ENCODE results near the gene MRPL52. TPM values are rescaled to one million over a fixed set of nuclear protein-coding genes. Genes with fewer than 3 reads are reported as not detected.
"Not testable (repeated sequence)": the region's sequence is repeated elsewhere in the genome, so short reads cannot be mapped to it uniquely, and the experiment has no call there.

The MRPL52 gene
- total RNA-seq, 1 experiment from 2014 or later: 100 TPM

DNA sequence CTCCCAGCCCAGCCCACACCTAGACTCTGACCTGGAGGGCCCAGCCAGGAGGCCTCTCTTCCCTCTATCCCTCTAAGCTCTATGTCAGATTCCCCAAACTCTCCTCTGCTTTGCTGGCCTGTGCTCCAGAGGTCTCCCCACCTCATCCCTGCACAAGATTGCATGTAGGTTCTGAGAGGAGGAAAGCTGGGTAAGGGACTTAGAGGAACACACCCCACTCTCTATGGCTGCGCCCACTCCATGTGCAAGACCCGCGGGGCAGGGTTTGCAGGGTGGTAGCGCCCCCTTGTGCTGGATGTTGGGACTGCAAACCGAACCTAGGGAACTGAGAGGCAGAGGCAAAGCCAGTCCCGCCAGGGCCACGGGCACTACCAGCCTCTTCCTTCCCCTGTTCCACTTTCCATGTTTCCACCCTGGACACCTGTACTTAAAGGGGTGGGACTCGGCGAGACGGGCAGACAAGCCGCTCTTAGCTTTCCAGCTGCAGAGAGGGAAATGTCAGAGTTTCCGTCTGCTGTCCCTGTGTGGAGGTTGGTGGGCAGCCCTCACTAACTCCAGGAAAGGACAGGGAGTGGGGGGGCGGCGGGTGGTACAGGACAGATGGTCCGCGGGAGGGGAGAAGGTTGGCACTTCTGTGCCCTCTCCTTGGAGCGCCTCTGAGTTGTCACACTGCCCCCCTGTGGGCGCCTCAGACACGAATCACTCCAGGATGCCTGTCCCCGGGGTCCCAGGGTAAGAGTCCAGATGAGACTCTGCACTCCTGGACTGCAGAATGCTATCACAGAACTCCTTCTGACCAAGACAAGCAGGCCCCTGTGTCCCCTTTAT is 23.5 kb downstream of the MRPL52 start:
- peak; percentile 83 for DNase-seq (ENCODE audit: low read depth)

DNA sequence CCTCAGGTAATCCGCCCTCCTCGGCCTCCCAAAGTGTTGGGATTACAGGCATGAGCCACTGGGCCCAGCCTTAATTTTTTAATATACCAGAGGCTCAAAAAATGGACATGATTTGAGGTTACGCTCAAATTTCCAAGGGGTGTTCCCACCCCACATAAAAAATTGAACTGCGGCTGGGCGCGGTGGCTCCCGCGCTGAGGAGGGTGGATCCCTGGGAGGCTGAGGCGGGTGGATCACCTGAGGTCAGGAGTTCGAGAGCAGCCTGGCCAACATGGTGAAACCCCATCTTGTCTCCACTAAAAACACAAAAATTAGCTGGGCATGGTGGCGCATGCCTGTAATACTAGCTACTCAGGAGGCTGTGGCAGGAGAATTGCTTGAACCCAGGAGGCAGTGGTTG is 24.6 kb downstream of the MRPL52 start:
- DNase-seq (ENCODE audit: low read depth): not testable (repeated sequence)

DNA sequence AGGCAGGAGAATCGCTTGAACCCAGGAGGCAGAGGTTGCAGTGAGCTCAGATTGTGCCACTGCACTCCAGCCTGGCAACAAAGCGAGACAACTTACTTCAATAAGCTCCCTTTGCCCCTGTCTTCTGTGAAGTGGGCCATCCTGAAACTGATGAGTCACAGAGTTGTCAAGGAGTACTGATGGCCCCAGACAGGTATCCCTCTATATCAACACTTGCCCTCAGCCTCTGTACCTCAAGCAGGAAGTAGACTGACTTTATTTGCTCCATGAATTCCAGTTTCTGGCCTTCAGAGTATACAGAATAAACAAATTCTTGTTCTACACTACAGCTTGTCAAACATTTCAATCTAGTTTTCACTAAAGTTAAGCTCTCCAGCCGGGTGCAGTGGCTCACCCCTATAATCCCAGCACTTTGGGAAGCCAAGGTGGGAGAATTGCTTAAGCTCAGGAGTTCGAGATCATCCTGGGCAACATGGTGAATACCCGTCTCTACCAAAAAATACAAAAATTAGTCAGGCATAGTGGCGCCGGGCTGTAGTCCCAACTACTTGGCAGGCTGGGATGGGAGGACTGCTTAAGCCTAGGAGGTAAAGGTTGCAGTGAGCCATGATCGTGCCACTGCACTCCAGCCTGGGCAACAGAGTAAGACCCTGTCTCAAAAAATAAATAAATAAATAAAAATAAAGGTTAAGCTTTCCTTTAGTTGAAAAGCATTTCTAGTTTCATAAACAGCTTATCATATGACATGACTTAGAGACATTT is 25.5 kb downstream of the MRPL52 start:
- no peak for DNase-seq (ENCODE audit: low read depth)

GRCh38 chr14:22856428-22856827 is 26.7 kb downstream of the MRPL52 start:
- DNase-seq (ENCODE audit: low read depth): no peak

DNA sequence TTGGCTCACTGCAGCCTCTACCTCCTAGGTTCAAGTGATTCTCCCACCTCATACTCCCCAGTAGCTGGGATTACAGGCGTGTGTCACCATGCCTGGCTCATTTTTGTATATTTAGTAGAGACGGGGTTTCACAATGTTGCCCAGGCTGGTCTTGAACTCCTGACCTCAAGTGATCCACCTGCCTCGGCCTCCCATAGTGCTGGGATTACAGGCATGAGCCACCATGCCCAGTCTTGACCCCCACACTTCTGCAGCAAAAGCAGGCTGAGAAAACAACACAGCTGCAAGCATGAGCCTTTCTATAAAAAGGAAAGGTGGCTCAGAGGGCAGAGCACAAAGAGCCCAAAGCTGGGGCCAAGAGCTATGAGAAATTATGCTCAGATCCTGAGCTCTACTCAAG is 30.7 kb downstream of the MRPL52 start:
- DNase-seq (ENCODE audit: low read depth): not testable (repeated sequence)

- DNase-seq (ENCODE audit: low read depth): no peak
Observed at GRCh38 chr14:22861651-22862050, 32.0 kb downstream of the MRPL52 start.

GRCh38 chr14:22864979-22865378 is 35.3 kb downstream of the MRPL52 start:
- no peak for DNase-seq (ENCODE audit: low read depth)

GRCh38 chr14:22865424-22866405 is 36.0 kb downstream of the MRPL52 start:
- DNase-seq (ENCODE audit: low read depth): no peak

GRCh38 chr14:22866874-22867273 is 37.2 kb downstream of the MRPL52 start:
- DNase-seq (ENCODE audit: low read depth): no peak

- peak; percentile 14 for DNase-seq (ENCODE audit: low read depth)
Observed at GRCh38 chr14:22870811-22871223, 41.1 kb downstream of the MRPL52 start.

DNA sequence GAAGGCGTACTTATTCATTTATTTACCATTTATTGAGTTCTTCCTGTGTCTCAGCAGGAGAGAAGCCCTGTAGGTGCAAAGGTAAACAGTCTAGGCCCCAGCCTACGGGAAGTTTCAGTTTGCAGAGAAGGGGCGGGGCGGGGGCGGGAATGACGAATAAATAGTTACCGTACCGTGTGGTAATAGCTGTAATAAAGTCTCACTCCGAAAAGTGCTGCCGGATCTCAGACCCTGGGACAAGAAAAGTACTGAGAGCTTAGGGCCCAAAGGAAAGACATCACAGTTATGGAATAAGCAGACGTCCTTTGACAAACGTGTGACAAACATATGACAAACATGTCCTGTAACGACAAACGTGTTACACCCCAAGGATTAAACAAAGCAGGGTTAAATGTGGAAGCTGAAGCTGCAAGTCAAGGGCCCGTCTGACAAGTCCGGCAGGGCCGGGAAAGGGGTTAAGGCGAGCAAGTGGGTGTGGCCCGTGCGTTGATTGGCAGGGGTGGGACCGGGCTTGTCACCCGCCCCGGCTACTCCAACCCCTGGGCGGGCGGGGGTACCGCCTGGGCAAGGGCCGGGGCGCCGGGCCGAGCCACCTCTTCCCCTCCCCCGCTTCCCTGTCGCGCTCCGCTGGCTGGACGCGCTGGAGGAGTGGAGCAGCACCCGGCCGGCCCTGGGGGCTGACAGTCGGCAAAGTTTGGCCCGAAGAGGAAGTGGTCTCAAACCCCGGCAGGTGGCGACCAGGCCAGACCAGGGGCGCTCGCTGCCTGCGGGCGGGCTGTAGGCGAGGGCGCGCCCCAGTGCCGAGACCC is 41.7 kb downstream of the MRPL52 start, which contains the start of gene LRP10:
TSS of gene LRP10 (plus strand) at position 517 of the 809 bp plus-strand sequence. CDS start 564 bp downstream, outside the sequence.
- peak; percentile 89 for DNase-seq (ENCODE audit: low read depth)

DNA sequence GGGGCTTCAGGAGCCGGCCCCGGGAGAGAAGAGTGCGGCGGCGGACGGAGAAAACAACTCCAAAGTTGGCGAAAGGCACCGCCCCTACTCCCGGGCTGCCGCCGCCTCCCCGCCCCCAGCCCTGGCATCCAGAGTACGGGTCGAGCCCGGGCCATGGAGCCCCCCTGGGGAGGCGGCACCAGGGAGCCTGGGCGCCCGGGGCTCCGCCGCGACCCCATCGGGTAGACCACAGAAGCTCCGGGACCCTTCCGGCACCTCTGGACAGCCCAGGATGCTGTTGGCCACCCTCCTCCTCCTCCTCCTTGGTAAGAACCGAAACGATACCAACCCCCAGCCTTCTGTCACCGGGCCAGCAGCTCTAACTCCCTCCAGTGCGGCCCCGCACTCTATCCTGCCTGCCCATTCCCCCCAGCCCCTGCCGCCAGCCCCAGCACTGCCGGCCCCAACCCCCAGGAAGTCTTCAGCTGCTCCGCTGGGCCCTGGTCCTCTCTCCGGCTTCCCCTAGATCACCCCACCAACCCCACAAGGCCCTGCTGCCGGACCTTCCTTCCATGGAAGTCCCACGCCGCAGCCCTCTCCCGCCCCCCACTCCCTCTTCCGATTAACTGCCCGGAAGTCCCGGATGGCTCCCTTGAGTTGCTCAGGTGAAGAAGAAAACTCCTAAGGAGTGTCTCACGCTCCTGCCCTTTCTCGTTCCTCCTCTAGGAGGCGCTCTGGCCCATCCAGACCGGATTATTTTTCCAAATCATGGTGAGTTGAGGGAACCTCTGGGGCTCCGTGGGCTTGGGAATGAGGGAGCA is 42.5 kb downstream of the MRPL52 start:
- DNase-seq (ENCODE audit: low read depth): peak; percentile 71

GRCh38 chr14:22872833-22873520 is 43.3 kb downstream of the MRPL52 start:
- no peak for DNase-seq (ENCODE audit: low read depth)

DNA sequence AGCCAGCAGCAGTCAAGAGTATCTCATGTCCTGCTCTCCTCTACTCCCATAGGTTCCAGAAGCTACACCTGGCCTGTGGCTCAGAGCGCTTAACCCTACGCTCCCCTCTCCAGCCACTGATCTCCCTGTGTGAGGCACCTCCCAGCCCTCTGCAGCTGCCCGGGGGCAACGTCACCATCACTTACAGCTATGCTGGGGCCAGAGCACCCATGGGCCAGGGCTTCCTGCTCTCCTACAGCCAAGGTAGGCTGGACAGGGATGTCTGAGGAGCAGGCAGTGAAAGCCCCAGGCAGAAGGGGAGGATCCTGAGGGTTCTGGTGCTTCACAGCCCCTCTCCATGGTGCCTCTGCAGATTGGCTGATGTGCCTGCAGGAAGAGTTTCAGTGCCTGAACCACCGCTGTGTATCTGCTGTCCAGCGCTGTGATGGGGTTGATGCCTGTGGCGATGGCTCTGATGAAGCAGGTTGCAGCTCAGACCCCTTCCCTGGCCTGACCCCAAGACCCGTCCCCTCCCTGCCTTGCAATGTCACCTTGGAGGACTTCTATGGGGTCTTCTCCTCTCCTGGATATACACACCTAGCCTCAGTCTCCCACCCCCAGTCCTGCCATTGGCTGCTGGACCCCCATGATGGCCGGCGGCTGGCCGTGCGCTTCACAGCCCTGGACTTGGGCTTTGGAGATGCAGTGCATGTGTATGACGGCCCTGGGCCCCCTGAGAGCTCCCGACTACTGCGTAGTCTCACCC is 45.5 kb downstream of the MRPL52 start:
- no peak for DNase-seq (ENCODE audit: low read depth)

GRCh38 chr14:22875748-22876319 is 46.1 kb downstream of the MRPL52 start:
- no peak for DNase-seq (ENCODE audit: low read depth)

DNA sequence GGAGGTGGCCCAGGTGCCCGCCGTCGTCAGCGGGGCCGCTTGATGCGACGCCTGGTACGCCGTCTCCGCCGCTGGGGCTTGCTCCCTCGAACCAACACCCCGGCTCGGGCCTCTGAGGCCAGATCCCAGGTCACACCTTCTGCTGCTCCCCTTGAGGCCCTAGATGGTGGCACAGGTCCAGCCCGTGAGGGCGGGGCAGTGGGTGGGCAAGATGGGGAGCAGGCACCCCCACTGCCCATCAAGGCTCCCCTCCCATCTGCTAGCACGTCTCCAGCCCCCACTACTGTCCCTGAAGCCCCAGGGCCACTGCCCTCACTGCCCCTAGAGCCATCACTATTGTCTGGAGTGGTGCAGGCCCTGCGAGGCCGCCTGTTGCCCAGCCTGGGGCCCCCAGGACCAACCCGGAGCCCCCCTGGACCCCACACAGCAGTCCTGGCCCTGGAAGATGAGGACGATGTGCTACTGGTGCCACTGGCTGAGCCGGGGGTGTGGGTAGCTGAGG is 47.4 kb downstream of the MRPL52 start:
- DNase-seq (ENCODE audit: low read depth): no peak

- DNase-seq (ENCODE audit: low read depth): no peak
Observed at GRCh38 chr14:22878271-22879246, 48.9 kb downstream of the MRPL52 start.

All from RPMI7951 (cell line).